Osteocyte (in vitro differentiated cells): Measurements from ENCODE around the gene HNF4A. TPM values are rescaled to one million over a fixed set of nuclear protein-coding genes. Genes with fewer than 3 reads are reported as not detected.

Experiments used
- DNase-seq: peaks from one replicate; pipeline ENCODE4 v3.0.0; 2021; ENCODE audit warnings: mixed read lengths; ENCODE audit not compliant: unreplicated experiment; ENCODE audit errors: extremely low spot score
- H3K27ac Mint-ChIP-seq: one replicate; pipeline ENCODE4 v1.8.0; 2021; ENCODE audit warnings: mild to moderate bottlenecking, mixed read lengths; ENCODE audit not compliant: unreplicated experiment
- H3K27me3 Mint-ChIP-seq: one replicate; pipeline ENCODE4 v1.8.0; 2021; ENCODE audit warnings: mixed read lengths; ENCODE audit not compliant: unreplicated experiment
- H3K36me3 Mint-ChIP-seq: one replicate; pipeline ENCODE4 v1.8.0; 2021; ENCODE audit warnings: mixed read lengths; ENCODE audit not compliant: unreplicated experiment
- H3K4me1 Mint-ChIP-seq: one replicate; pipeline ENCODE4 v1.8.0; 2021; ENCODE audit warnings: mixed read lengths; ENCODE audit not compliant: unreplicated experiment
- H3K4me3 Mint-ChIP-seq: one replicate; pipeline ENCODE4 v1.8.0; 2021; ENCODE audit warnings: mild to moderate bottlenecking, moderate library complexity, mixed read lengths; ENCODE audit not compliant: unreplicated experiment
- H3K9me3 Mint-ChIP-seq: one replicate; pipeline ENCODE4 v1.8.0; 2021; ENCODE audit warnings: mixed read lengths; ENCODE audit not compliant: unreplicated experiment
- total RNA-seq: library from RNA; stranded (reverse); gene quantifications from 2 replicates; pipeline ENCODE4 v1.2.1, GENCODE V29; 2021
- TF ChIP-seq, protein P1 (sequence below): fragments of 200-600 bp; sonication (generic); IDR thresholded peaks from 2 replicates; pipeline ENCODE4 v1.5.0; 2021; ENCODE audit warnings: antibody characterized with exemption, mild to moderate bottlenecking, moderate library complexity

Gene HNF4A
- total RNA-seq, 1 donor from 2014 or later, result not detected

GRCh38 chr20:44405785-44406571, 50.5 kb downstream of the HNF4A start:
- H3K4me3 Mint-ChIP-seq, result no peak overlapping the region
- no peaks in the 10 kb centered on the region for H3K36me3 Mint-ChIP-seq
- H3K27ac Mint-ChIP-seq, result no peak overlapping the region
- H3K4me1 Mint-ChIP-seq, result no peaks in the 10 kb centered on the region
- no peaks in the 10 kb centered on the region for H3K9me3 Mint-ChIP-seq
- DNase-seq, result no peak
- no peaks in the 10 kb centered on the region for H3K27me3 Mint-ChIP-seq
- TF ChIP-seq, protein P1, sequence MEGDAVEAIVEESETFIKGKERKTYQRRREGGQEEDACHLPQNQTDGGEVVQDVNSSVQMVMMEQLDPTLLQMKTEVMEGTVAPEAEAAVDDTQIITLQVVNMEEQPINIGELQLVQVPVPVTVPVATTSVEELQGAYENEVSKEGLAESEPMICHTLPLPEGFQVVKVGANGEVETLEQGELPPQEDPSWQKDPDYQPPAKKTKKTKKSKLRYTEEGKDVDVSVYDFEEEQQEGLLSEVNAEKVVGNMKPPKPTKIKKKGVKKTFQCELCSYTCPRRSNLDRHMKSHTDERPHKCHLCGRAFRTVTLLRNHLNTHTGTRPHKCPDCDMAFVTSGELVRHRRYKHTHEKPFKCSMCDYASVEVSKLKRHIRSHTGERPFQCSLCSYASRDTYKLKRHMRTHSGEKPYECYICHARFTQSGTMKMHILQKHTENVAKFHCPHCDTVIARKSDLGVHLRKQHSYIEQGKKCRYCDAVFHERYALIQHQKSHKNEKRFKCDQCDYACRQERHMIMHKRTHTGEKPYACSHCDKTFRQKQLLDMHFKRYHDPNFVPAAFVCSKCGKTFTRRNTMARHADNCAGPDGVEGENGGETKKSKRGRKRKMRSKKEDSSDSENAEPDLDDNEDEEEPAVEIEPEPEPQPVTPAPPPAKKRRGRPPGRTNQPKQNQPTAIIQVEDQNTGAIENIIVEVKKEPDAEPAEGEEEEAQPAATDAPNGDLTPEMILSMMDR, result no peak

- no peaks in the 10 kb centered on the region for H3K9me3 Mint-ChIP-seq
- H3K4me1 Mint-ChIP-seq, result no peaks in the 10 kb centered on the region
- no peaks in the 10 kb centered on the region for H3K27me3 Mint-ChIP-seq
- H3K27ac Mint-ChIP-seq, result no peak overlapping the region
- no peaks in the 10 kb centered on the region for H3K36me3 Mint-ChIP-seq
- no peak for DNase-seq
- H3K4me3 Mint-ChIP-seq, result no peak overlapping the region
- TF ChIP-seq, protein P1, result no peak
Observed at GRCh38 chr20:44406572-44407137, 51.2 kb downstream of the HNF4A start.

DNA sequence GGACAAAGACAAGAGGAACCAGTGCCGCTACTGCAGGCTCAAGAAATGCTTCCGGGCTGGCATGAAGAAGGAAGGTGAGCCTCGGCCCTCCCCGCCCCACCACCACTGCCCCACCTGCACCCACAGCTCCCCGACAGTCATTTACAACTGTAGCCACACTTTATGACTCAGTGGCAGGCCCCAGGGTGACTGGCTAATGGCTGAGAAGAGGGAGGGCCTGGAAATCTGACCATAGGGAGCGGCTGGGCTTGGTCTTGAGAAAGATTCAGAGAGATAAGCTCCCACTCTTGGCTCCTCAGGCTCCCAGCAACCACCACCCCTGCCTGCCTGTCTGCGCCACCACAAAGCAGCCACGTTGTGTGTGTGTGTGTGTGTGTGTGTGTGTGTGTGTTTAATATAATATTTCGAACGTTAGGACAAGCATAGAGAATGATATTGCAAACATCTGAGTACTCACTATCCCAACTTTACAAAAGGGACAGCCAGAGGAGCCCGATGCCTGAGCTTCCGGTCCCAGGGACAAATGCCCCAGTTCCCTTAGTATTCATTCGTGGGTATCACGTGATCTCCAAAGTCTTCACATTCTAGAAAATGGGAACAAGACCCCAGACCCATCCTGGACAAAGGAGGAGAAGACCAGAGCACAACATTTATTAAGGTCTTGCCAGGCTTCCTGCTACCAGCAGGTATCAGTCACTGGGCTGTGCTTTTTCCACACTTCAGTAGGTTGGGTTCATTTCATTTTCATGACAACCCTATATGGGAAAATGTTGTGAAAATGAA, 52.1 kb downstream of the HNF4A start:
- TF ChIP-seq, protein P1, result no peak
- no peak overlapping the region for H3K27ac Mint-ChIP-seq
- H3K4me1 Mint-ChIP-seq, result no peaks in the 10 kb centered on the region
- H3K4me3 Mint-ChIP-seq, result no peak overlapping the region
- no peaks in the 10 kb centered on the region for H3K9me3 Mint-ChIP-seq
- H3K27me3 Mint-ChIP-seq, result peaks cover 5% of the 10 kb centered on the region
- H3K36me3 Mint-ChIP-seq, result no peaks in the 10 kb centered on the region
- no peak for DNase-seq

- no peak for DNase-seq
- Mint-ChIP-seq H3K27ac (no peak overlapping the region), H3K4me1 (no peaks in the 10 kb centered on the region), H3K27me3 (peaks cover 5% of the 10 kb centered on the region), H3K9me3 (no peaks in the 10 kb centered on the region), H3K36me3 (no peaks in the 10 kb centered on the region), H3K4me3 (no peak overlapping the region)
- TF ChIP-seq, protein P1, result no peak
Observed at GRCh38 chr20:44409132-44409600, 53.7 kb downstream of the HNF4A start.

DNA sequence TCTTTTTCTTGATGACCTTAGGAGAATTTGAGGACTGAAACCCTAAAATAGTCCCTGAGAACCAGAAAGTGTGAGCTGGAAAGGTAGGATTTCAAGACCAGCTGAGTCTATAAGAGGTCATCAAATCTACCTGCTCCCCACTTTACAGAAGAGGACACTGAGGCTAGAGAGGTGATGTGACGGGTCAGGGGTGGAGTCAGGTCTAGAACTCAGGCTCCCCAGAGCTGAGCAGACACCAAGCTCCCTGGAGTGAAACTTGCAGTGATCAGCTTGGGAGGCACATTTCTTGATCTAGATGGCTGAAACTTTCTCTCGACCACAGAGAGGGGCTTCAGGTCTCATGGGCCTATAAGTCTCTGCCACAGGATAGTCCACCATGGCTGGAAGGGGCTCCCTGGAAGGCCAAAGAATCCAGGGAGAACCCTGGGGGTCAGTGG, 55.1 kb downstream of the HNF4A start:
- Mint-ChIP-seq H3K4me3 (no peak overlapping the region), H3K27me3 (peaks cover 13% of the 10 kb centered on the region), H3K9me3 (no peaks in the 10 kb centered on the region), H3K4me1 (no peaks in the 10 kb centered on the region), H3K27ac (no peak overlapping the region), H3K36me3 (no peaks in the 10 kb centered on the region)
- DNase-seq, result no peak
- TF ChIP-seq, protein P1, result no peak
